Activated CD8-positive, alpha-beta memory T cell treated with anti-CD3 and anti-CD28 coated beads, Interleukin-2, amount 50 U/mL, for 24 hours (primary cell): Measurements from ENCODE around the gene SLC22A4.
A peak's percentile ranks its signal among the peaks of the same experiment; 100 is the strongest.

Experiments
- DNase-seq: peaks from one replicate; pipeline ENCODE4 v3.0.0-alpha.2; 2020; ENCODE audit errors: extremely low read depth

Gene SLC22A4

GRCh38 chr5:132275367-132276220, 18.6 kb upstream of the SLC22A4 start:
- DNase-seq, result no peak

DNA sequence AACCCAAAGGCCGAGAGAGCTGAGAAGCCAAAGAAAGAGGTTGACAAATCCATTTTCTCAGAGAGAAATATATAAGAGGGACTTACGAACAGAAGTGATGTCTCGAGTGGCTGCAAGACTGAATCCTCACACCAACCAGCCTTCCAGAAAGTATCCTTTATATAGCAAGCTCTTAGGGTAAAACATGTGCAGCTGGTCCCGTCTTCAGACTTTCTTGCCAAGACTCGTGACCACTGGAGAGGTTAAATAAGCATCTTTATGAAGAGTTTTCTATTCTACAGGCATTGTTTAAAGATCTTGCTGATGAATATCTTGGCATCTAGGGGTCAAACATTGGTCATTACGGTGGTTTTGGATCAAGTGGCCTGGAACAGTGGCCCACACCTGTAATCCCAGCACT, 16.9 kb upstream of the SLC22A4 start:
- DNase-seq, result no peak

DNA sequence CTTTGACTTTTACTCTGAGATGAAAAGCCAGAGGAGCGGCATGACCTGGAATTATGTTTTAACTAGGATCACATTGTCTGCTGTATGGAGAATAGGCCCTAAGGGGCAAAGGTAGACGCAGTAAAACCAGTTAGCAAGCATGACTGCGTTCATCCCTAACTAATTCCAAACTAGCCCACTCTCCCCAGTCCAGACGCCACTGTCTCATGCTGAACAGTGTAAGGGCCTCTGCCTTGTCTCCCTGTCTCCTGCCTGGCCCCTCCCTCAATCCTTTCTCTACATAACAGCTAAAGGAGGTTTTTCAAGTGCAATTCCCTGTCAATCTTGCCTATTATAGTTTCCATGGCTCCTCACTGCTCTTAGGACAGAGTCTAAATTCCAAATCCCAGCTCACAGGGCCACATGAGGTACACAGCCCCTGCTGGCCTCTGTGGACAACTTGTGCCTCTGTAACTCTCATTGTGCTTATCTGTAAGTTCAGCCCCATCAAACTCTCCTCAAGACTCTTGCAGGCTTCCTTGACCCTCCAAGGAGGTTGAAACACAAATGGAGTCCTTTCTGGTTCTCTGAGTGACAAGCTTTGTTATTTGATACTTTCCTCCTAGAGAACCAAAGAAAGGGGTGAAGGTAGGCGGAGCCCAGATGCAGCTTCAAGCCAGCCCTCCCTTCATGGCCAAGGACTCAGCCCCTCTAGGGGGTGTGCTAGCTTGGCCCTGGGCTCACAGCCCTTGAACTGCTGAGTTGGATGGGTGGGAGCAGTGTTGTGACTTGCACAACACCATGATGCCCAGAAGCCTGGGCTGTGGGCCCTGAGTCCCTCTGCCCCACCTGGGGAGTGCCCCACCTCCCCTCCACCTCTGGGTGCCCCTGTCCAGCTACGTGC, 16.0 kb upstream of the SLC22A4 start:
- no peak for DNase-seq

- no peak for DNase-seq
Measured at GRCh38 chr5:132279801-132280200, 14.4 kb upstream of the SLC22A4 start.

DNA sequence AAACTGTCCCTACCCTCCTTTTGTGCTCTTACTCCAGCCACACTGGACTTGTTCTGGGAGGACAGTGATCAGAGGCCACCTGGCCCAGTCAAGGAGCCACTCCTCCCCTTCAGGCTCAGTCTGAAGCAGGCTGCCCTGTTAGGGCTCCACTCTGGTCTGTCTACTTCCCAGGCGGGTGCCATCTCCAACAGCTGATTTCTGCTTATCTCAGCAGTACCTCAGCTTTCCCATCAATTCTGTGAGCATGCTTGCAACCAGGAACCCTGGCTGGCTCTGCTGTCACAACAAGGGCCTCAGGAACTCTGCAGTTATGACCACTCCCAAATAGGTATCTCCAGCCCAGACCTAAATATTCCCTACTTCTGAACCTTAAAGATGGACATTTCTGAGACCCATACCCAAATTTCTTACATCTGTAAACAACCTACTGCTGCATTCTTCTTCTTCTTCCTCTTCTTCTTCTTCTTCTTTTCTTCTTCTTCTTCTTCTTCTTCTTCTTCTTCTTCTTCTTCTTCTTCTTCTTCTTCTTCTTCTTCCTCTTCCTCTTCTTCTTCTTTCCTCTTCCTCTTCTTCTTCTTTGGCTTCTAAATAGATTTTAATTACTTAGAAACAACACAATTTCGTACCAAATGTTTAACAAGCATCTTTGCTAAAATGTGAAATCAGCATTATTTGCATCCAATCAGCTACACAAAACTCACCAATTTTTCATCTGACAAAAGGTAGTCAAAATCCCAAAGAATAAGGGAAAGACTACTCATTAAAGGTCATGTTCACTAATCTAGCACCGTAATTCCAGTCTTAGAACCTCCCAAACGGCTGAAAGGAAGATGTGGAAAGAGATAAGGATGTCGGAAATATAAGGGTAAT, 13.6 kb upstream of the SLC22A4 start:
- DNase-seq, result no peak

DNA sequence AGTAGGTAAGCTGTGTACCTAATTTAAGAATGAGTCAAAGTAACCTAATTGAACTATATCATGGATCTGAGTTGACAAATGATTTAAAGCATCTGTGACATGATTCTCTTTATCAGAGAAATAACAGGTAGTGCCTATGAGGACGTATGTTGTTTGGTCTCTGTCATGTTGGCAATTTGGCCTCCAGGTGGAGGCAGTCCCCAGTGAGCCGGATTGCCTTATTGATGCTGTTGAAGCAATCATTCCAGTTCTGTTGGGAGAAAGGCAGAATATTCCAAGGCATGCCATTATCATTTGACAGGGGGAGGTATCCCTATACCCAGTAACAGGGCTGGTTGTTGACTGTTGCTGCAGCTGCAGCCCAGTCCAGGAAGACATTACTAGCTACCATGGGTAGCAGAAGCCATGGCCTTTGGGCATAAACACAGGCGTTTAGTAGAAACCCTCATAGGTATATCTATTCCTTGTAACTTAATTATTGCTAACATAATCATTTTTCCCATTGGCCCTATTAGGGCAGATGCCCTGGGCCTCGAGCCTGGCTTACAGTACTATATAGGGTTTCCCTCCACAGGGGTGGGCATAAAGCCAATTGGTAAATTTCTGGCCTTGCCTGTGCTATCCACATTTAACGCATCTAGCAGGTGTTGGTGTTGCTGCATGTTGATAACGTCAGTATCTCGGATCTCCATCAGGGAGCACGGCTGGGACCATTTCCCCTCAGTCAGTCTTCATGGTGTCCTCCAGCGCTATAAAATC, 12.2 kb upstream of the SLC22A4 start:
- no peak for DNase-seq

- DNase-seq, result no peak
Measured at GRCh38 chr5:132283423-132284043, 10.7 kb upstream of the SLC22A4 start.

GRCh38 chr5:132289097-132289496, 5.1 kb upstream of the SLC22A4 start:
- DNase-seq, result no peak

- no peak for DNase-seq
Measured at GRCh38 chr5:132291026-132291425, 3.2 kb upstream of the SLC22A4 start.

GRCh38 chr5:132293066-132293991, 865 bp upstream of the SLC22A4 start:
- peak; percentile 50 for DNase-seq

DNA sequence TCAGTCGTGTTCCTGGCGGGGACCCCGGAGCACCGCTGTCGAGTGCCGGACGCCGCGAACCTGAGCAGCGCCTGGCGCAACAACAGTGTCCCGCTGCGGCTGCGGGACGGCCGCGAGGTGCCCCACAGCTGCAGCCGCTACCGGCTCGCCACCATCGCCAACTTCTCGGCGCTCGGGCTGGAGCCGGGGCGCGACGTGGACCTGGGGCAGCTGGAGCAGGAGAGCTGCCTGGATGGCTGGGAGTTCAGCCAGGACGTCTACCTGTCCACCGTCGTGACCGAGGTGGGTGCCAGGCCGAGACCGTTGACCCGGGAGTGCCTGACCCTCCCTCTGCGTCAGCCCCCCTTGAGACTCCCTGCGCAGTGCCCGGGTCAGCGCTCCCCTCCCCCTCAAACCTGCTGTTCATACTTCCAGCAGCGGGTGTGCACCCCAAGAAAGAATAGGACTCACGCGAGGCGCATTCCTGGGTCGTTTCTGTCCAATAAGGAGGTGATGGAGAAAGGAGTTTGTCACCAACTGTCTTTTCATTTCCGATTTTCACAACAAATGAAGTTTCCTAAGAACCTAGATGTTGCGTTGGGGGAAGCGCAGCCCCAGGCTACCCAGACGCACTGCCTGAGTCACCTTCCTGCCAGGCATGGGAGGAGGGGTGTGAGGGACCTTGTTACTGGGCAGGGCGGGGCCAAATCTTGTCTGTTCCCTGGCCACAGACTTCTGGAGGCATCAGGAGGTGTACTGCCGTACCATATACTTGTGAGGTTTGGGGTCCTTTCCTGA, 722 bp downstream of the SLC22A4 start:
- DNase-seq, result peak; percentile 59

DNA sequence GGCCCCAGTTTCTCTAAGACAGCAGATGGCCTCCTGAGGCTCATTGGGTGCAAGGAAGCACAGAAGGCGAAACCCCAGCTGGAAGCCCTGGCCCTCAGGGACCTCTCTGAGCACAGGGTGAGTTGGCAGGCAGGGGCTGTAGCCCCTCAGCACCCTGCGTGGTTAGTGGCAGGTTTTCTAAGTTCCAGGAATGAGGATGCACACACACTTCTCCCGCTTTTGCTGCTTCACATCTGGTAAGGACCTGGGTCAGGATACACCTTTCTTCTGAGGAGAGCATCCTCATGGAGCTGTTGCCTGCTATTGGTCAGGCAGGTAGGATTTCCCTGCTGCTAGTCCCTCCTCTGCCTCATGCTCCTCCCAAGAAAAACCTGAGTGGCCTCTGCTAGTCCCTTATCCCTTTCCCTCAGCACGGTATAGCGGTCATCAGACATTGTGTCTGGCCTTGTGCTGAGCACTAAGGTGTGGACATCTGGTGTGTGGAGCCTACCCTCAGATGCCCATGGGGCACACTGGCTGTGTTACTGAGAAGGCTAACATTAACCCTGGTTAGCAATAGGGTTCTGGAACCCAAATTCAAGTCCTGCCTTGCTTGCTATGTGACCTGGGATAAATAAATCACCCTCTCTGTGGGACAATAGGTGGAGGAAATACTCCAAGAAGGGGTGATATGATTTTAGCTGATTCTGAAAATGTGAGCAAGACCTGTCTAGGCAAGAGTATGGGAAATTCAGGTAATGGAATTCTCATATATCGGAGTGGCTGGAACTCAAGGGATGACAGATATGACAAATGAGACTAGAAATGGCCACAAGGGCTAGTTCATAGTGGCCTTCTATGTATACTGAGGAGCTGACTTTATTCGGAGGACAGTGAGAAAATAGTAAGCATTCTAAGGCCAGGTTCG, 1.6 kb downstream of the SLC22A4 start:
- no peak for DNase-seq

DNA sequence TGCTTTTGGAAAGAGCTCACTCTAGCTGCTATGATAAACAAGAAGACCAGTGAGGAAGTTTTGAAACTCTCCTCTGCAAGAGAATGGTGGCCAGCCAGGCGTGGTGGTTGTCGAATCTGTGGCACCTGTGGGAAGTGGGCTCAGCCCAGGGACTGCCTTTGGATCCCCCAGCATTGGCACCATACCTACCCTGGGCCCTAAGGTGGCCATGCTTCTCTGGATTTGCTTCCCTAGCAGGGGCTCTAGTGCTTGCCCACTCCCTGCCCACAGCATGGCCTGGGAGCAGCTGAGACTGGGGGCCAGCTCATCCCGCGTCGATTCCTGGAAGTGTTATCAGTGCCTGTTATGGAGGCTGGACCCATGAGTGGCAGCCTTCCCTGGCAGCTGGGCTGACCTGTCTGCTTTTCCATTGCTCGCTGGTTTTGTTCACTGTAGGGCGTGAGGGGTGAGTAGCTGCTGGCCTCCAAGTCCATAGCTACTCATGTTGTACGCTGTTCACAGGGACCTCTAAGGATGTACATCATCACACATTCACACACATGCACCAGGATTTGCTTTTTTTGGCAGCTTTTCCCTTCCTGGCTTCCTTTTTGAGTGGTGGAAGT, 2.3 kb downstream of the SLC22A4 start:
- DNase-seq, result no peak

GRCh38 chr5:132297211-132297940, 3.2 kb downstream of the SLC22A4 start:
- no peak for DNase-seq

- no peak for DNase-seq
Measured at GRCh38 chr5:132298298-132299212, 4.4 kb downstream of the SLC22A4 start.
